Ectodermal cell (in vitro differentiated cells): Measurements from ENCODE around the gene SMYD1.
"Not testable (repeated sequence)": the region's sequence is repeated elsewhere in the genome, so short reads cannot be mapped to it uniquely, and the experiment has no call there.

ENCODE experiments used
- H3K27ac ChIP-seq: 2 replicates; pipeline ENCODE4 v1.7.0; 2013; ENCODE audit warnings: mild to moderate bottlenecking, low read depth, low read length; ENCODE audit not compliant: insufficient read depth, poor library complexity, severe bottlenecking
- H3K27me3 ChIP-seq: 2 replicates; pipeline ENCODE4 v1.7.0; 2013; ENCODE audit warnings: mild to moderate bottlenecking, low read length; ENCODE audit not compliant: insufficient read depth, control insufficient read depth, poor library complexity, severe bottlenecking
- H3K36me3 ChIP-seq: one replicate; pipeline ENCODE4 v1.7.0; 2013; ENCODE audit warnings: low read length; ENCODE audit not compliant: control insufficient read depth, insufficient read depth
- H3K4me1 ChIP-seq: one replicate; pipeline ENCODE4 v1.7.0; 2013; ENCODE audit warnings: low read length; ENCODE audit not compliant: control insufficient read depth, insufficient read depth
- H3K4me3 ChIP-seq: 2 replicates; pipeline ENCODE4 v1.7.0; 2013; ENCODE audit warnings: low read depth, low read length, control low read depth; ENCODE audit not compliant: insufficient read depth
- H3K9me3 ChIP-seq: 2 replicates; pipeline ENCODE4 v1.7.0; 2013; ENCODE audit warnings: mild to moderate bottlenecking, low read length, moderate library complexity; ENCODE audit not compliant: control insufficient read depth
- WGBS, 2 experiments: methylation state at CpG; one replicate each; pipeline ENCODE4 v1.1.7; 2013; ENCODE audit warnings: missing lambda C conversion rate in 2 of 2; 5-methylcytosine and 5-hydroxymethylcytosine counted together

Gene SMYD1

GRCh38 chr2:88036606-88037005 is 31.0 kb upstream of the SMYD1 start:
- Histone ChIP-seq H3K27me3 (no peaks in the 10 kb centered on the region), H3K9me3 (no peaks in the 10 kb centered on the region), H3K27ac (no peak overlapping the region), H3K36me3 (peaks cover 12% of the 10 kb centered on the region), H3K4me3 (no peak overlapping the region), H3K4me1 (no peaks in the 10 kb centered on the region)

GRCh38 chr2:88038263-88039105 is 29.1 kb upstream of the SMYD1 start:
- Histone ChIP-seq H3K9me3 (no peaks in the 10 kb centered on the region), H3K4me3 (no peak overlapping the region), H3K36me3 (peaks cover 5% of the 10 kb centered on the region), H3K4me1 (no peaks in the 10 kb centered on the region), H3K27ac (no peak overlapping the region), H3K27me3 (no peaks in the 10 kb centered on the region)
- WGBS, 2 experiments = 98 to 99% methylated on average over 2 to 4 of the region's 4 CpGs

GRCh38 chr2:88042476-88042875 is 25.1 kb upstream of the SMYD1 start:
- no peak overlapping the region for H3K27ac ChIP-seq
- 90 to 99% methylated on average over 5 of the region's 5 CpGs for WGBS, 2 experiments

GRCh38 chr2:88045561-88045960 is 22.1 kb upstream of the SMYD1 start:
- not testable (repeated sequence) for H3K36me3 ChIP-seq, H3K4me1 ChIP-seq, H3K9me3 ChIP-seq, H3K27ac ChIP-seq, H3K27me3 ChIP-seq, H3K4me3 ChIP-seq
- WGBS, 2 experiments = 90 to 91% methylated on average over 6 of the region's 6 CpGs

More at GRCh38 chr2:88042476-88042875, 25.1 kb upstream of the SMYD1 start:
- Histone ChIP-seq H3K4me3 (no peak overlapping the region), H3K4me1 (no peaks in the 10 kb centered on the region), H3K36me3 (no peaks in the 10 kb centered on the region), H3K27me3 (no peaks in the 10 kb centered on the region), H3K9me3 (no peaks in the 10 kb centered on the region)

GRCh38 chr2:88048541-88048940 is 19.1 kb upstream of the SMYD1 start:
- Histone ChIP-seq H3K4me3 (no peak overlapping the region), H3K9me3 (no peaks in the 10 kb centered on the region), H3K36me3 (no peaks in the 10 kb centered on the region), H3K27ac (no peak overlapping the region), H3K27me3 (no peaks in the 10 kb centered on the region), H3K4me1 (peaks cover 4% of the 10 kb centered on the region)
- 94 to 96% methylated on average over 3 of the region's 3 CpGs for WGBS, 2 experiments

- H3K9me3 ChIP-seq = no peaks in the 10 kb centered on the region
- no peaks in the 10 kb centered on the region for H3K27me3 ChIP-seq
- 100% methylated on average over 1 of the region's 1 CpG; no CpG with 5 or more reads in 1 of the 2 experiments for WGBS, 2 experiments
- H3K4me1 ChIP-seq = peaks cover 10% of the 10 kb centered on the region
- no peaks in the 10 kb centered on the region for H3K36me3 ChIP-seq
- no peak overlapping the region for H3K4me3 ChIP-seq
- H3K27ac ChIP-seq = no peak overlapping the region
Measured at GRCh38 chr2:88049622-88050021, 18.0 kb upstream of the SMYD1 start.

- no peaks in the 10 kb centered on the region for H3K27me3 ChIP-seq
- H3K27ac ChIP-seq = no peak overlapping the region
- H3K36me3 ChIP-seq = no peaks in the 10 kb centered on the region
- WGBS, 2 experiments = 95 to 96% methylated on average over 2 of the region's 2 CpGs
- peaks cover 10% of the 10 kb centered on the region for H3K4me1 ChIP-seq
- H3K9me3 ChIP-seq = no peaks in the 10 kb centered on the region
- no peak overlapping the region for H3K4me3 ChIP-seq
Measured at GRCh38 chr2:88051792-88052191, 15.8 kb upstream of the SMYD1 start.

- Histone ChIP-seq H3K9me3 (no peaks in the 10 kb centered on the region), H3K27ac (no peak overlapping the region), H3K36me3 (no peaks in the 10 kb centered on the region), H3K4me1 (peaks cover 10% of the 10 kb centered on the region), H3K27me3 (no peaks in the 10 kb centered on the region), H3K4me3 (no peak overlapping the region)
- WGBS, 2 experiments = 94 to 95% methylated on average over 1 of the region's 1 CpG
Measured at GRCh38 chr2:88053296-88053695, 14.3 kb upstream of the SMYD1 start.

GRCh38 chr2:88053934-88054781 is 13.5 kb upstream of the SMYD1 start:
- Histone ChIP-seq H3K36me3 (no peaks in the 10 kb centered on the region), H3K27me3 (no peaks in the 10 kb centered on the region), H3K9me3 (no peaks in the 10 kb centered on the region), H3K4me3 (peak overlapping the region; percentile 91), H3K4me1 (peaks cover 10% of the 10 kb centered on the region), H3K27ac (no peak overlapping the region)
- 61 to 70% methylated on average over 10 of the region's 10 CpGs for WGBS, 2 experiments

- H3K4me1 ChIP-seq = peaks cover 10% of the 10 kb centered on the region
- H3K9me3 ChIP-seq = no peaks in the 10 kb centered on the region
- H3K27ac ChIP-seq = peak overlapping the region; percentile 70
- 22 to 25% methylated on average over 25 of the region's 25 CpGs for WGBS, 2 experiments
- no peaks in the 10 kb centered on the region for H3K27me3 ChIP-seq
- H3K36me3 ChIP-seq = no peaks in the 10 kb centered on the region
- H3K4me3 ChIP-seq = peak overlapping the region; percentile 91
Measured at GRCh38 chr2:88054782-88055370, 12.7 kb upstream of the SMYD1 start.
